Measurements from ENCODE around the gene FMN1.

DNA sequence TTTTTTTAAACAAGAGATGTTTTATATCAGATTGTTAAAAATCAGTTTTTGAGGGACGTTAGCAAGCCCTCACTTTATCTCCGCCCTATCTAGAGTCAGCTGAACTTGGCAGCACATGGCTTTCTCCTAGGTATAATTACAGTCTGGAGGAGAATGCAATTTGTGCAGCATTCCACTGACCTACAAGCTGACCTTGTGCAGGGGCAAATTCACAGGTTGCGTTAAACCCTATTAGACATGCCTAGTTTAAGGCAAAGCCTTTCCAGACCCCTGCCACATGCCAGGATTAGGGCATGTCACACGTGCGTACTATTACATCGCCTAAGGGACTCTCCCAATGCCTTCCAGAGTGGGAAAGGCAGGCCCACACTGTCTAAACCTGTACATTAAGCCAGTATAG is 252.7 kb downstream of the FMN1 start:
- TF ChIP-seq, protein P1, sequence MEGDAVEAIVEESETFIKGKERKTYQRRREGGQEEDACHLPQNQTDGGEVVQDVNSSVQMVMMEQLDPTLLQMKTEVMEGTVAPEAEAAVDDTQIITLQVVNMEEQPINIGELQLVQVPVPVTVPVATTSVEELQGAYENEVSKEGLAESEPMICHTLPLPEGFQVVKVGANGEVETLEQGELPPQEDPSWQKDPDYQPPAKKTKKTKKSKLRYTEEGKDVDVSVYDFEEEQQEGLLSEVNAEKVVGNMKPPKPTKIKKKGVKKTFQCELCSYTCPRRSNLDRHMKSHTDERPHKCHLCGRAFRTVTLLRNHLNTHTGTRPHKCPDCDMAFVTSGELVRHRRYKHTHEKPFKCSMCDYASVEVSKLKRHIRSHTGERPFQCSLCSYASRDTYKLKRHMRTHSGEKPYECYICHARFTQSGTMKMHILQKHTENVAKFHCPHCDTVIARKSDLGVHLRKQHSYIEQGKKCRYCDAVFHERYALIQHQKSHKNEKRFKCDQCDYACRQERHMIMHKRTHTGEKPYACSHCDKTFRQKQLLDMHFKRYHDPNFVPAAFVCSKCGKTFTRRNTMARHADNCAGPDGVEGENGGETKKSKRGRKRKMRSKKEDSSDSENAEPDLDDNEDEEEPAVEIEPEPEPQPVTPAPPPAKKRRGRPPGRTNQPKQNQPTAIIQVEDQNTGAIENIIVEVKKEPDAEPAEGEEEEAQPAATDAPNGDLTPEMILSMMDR (IDR thresholded peaks at IDR 0.05), result no peak
- TF ChIP-seq POLR2AphosphoS5 (IDR thresholded peaks at IDR 0.05; ENCODE audit: low read depth, low read length) (no peak), TCF7L2 (IDR thresholded peaks at IDR 0.05; ENCODE audit: low read depth, low read length) (no peak)
